Activated CD4-positive, alpha-beta memory T cell treated with anti-CD3 and anti-CD28 coated beads for 36 hours (primary cell): ENCODE results near the gene SETD9. TPM values are rescaled to one million over a fixed set of nuclear protein-coding genes. Genes with fewer than 3 reads are reported as not detected.

Experiments used
- CTCF ChIA-PET: fragments of 350-600 bp; sonication (Branson Sonifier 250); formaldehyde crosslinking; loops from one replicate; lab custom pipeline; 2021; ENCODE audit warnings: antibody characterized with exemption, inconsistent platforms; lab: Charles Lee
- POLR2A ChIA-PET: fragments of 350-600 bp; sonication (Branson Sonifier 250); formaldehyde crosslinking; loops from one replicate; lab custom pipeline; 2021; ENCODE audit warnings: antibody characterized with exemption; lab: Charles Lee
- DNase-seq: peaks from one replicate; pipeline ENCODE4 v3.0.0-alpha.2; 2020
- H3K27ac Mint-ChIP-seq: one replicate; pipeline ENCODE4 v1.8.0; 2021; ENCODE audit warnings: mixed read lengths
- H3K27me3 Mint-ChIP-seq: one replicate; pipeline ENCODE4 v1.8.0; 2021; ENCODE audit warnings: mixed read lengths
- H3K36me3 Mint-ChIP-seq: one replicate; pipeline ENCODE4 v1.8.0; 2021; ENCODE audit warnings: mixed read lengths
- H3K4me1 Mint-ChIP-seq: one replicate; pipeline ENCODE4 v1.8.0; 2021; ENCODE audit warnings: low read depth, mixed read lengths
- H3K4me3 Mint-ChIP-seq: one replicate; pipeline ENCODE4 v1.8.0; 2021; ENCODE audit warnings: mild to moderate bottlenecking, mixed read lengths
- H3K9me3 Mint-ChIP-seq: one replicate; pipeline ENCODE4 v1.8.0; 2021; ENCODE audit warnings: mixed read lengths
- intact Hi-C: fragments of 100-400 bp; cut with micrococcal nuclease; formaldehyde crosslinking; loops from one replicate; pipeline ENCODE4 v1.15.1; 2023
- total RNA-seq, 2 experiments: library from RNA; stranded (reverse); gene quantifications; one replicate each; pipeline ENCODE4 v1.2.3, GENCODE V29; 2021

Gene SETD9
- total RNA-seq, 2 experiments from 2014 or later, result 5.1 to 7.4 TPM

DNA sequence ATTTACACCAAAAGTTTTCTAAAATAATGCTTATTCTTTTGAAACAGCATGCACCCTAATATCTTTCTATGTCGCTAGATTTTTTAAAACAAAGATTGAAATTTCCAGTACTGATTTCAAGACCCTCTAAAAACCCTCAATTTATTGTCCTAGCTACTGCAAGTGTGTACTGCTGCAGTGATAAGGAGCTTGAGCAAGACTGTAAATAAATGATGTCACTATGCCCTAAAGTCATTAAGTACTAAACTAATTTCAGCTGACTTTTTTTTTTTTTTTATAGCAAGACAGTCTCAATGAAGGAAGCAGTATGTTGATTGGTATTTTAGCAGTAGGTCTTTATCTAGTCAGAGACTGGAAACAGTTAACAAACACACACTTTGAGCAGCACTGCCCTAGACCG lies 54.8 kb downstream of the SETD9 start:
- Mint-ChIP-seq H3K9me3 (no peaks in the 10 kb centered on the region), H3K4me3 (no peak overlapping the region), H3K27ac (no peak overlapping the region), H3K27me3 (peaks cover 23% of the 10 kb centered on the region), H3K36me3 (no peaks in the 10 kb centered on the region), H3K4me1 (no peaks in the 10 kb centered on the region)
- no peak for DNase-seq
- ChIA-PET CTCF (interaction anchor here (0.6 kb wide), 1 partner anchor 375 kb away, joined by 3 read pairs; no protein-coding TSS in a partner anchor), POLR2A (no interaction called here)
- intact Hi-C loops, result no loop called here

Other genes starting within 250 kb of the SETD9 start
- 10 to 100 TPM; 20.5 to 20.6 TPM for gene MAP3K1, start 94.0 kb upstream of the SETD9 start, total RNA-seq
- gene MIER3, start 42.5 kb downstream of the SETD9 start, total RNA-seq, result 10 to 100 TPM; 16.5 to 17.2 TPM